Endothelial cell of umbilical vein (primary cell): ENCODE data around the gene RAP1GAP2. TPM values are rescaled to one million over a fixed set of nuclear protein-coding genes. Genes with fewer than 3 reads are reported as not detected.

Experiments used
- BruUV-seq: library from RNA; stranded (reverse); fragments of 400-500 nt; replicated peaks from 2 replicates; lab custom pipeline; 2021; lab: Mats Ljungman, UMichigan
- CTCF ChIA-PET: fragments of 300-600, 350-600 bp; sonication (Branson Sonifier 250); formaldehyde crosslinking; loops from one replicate; lab custom pipeline; 2021; ENCODE audit warnings: antibody characterized with exemption, inconsistent platforms; lab: Charles Lee
- POLR2A ChIA-PET: fragments of 300-600, 350-600 bp; sonication (Branson Sonifier 250); formaldehyde crosslinking; loops from one replicate; lab custom pipeline; 2021; ENCODE audit warnings: antibody characterized with exemption, inconsistent platforms; lab: Charles Lee
- DNase-seq: peaks from one replicate; pipeline ENCODE4 v3.0.0-alpha.2; 2011; ENCODE audit warnings: low read depth, low spot score
- FAIRE-seq: peaks from 2 replicates; lab custom pipeline; 2011; peaks lifted over from hg19 to GRCh38; lab: Jason Lieb, UNC
- H2AFZ ChIP-seq: 2 replicates; pipeline ENCODE4 v1.6.0; 2012; ENCODE audit warnings: low read depth, low read length, control low read depth, inconsistent platforms
- H3K27ac ChIP-seq: 2 replicates; pipeline ENCODE4 v1.5.1; 2011; ENCODE audit warnings: low read depth, mild to moderate bottlenecking, control low read depth, low read length, moderate library complexity; ENCODE audit not compliant: insufficient read depth
- H3K27me3 ChIP-seq, 2 experiments: 2 replicates each; pipeline versions ENCODE4 v1.6.0 to v1.6.1; 2011; ENCODE audit warnings: low read length in 2 of 2, mixed read lengths in 1 of 2; ENCODE audit not compliant: control insufficient read depth in 2 of 2, insufficient read depth in 2 of 2
- H3K36me3 ChIP-seq, 2 experiments: 2 replicates in 1 of 2; 3 replicates in 1 of 2; pipeline ENCODE4 v1.5.1; 2011; ENCODE audit warnings: low read length in 2 of 2, mild to moderate bottlenecking in 1 of 2, moderate library complexity in 1 of 2; ENCODE audit not compliant: control insufficient read depth in 2 of 2, insufficient read depth in 2 of 2; ENCODE audit errors: extremely low read depth in 1 of 2
- H3K4me1 ChIP-seq: 3 replicates; pipeline ENCODE4 v1.5.1; 2011; ENCODE audit warnings: mild to moderate bottlenecking, low read length; ENCODE audit not compliant: control insufficient read depth, insufficient read depth; ENCODE audit errors: extremely low read depth
- H3K4me2 ChIP-seq: 2 replicates; pipeline ENCODE4 v1.6.1; 2011; ENCODE audit warnings: low read length, control low read depth, mixed read lengths; ENCODE audit not compliant: insufficient read depth
- H3K4me3 ChIP-seq, 3 experiments: fragments of 200-600 bp in 1 of 3; sonication (generic), shearing (Covaris generic) in 1 of 3; replicated peaks in 1 of 3; 2 replicates each; pipeline ENCODE4 v1.5.1; 2011 to 2016; ENCODE audit warnings: control low read depth in 3 of 3, low read length in 3 of 3, mild to moderate bottlenecking in 2 of 3, inconsistent platforms in 1 of 3, low read depth in 1 of 3, moderate library complexity in 1 of 3; ENCODE audit not compliant: insufficient read depth in 1 of 3
- H3K79me2 ChIP-seq: 2 replicates; pipeline ENCODE4 v1.6.0; 2012; ENCODE audit warnings: low read length, inconsistent platforms; ENCODE audit not compliant: control insufficient read depth, insufficient read depth
- H3K9ac ChIP-seq: replicated peaks from 2 replicates; pipeline ENCODE3; 2011; ENCODE audit warnings: low read length, control low read depth; ENCODE audit not compliant: insufficient read depth; ENCODE audit errors: extremely low read depth
- H3K9me1 ChIP-seq: replicated peaks from 3 replicates; pipeline ENCODE4 v1.6.0; 2011; ENCODE audit warnings: mild to moderate bottlenecking, low read length; ENCODE audit not compliant: control insufficient read depth, insufficient read depth; ENCODE audit errors: extremely low read depth
- H3K9me3 ChIP-seq: replicated peaks from 2 replicates; pipeline ENCODE4 v1.5.1; 2012; ENCODE audit warnings: low read length, inconsistent platforms; ENCODE audit not compliant: control insufficient read depth, insufficient read depth
- H4K20me1 ChIP-seq: replicated peaks from 2 replicates; pipeline ENCODE3; 2011; ENCODE audit warnings: mild to moderate bottlenecking, low read length; ENCODE audit not compliant: control insufficient read depth, insufficient read depth; ENCODE audit errors: extremely low read depth
- CTCF ChIP-seq, 2 donors: IDR thresholded peaks; 1 replicate in 1 of 2; 2 replicates in 1 of 2; pipeline ENCODE4 v1.5.1; 2011; ENCODE audit warnings: low read length in 2 of 2, mild to moderate bottlenecking in 2 of 2, moderate library complexity in 2 of 2, control low read depth in 1 of 2, inconsistent platforms in 1 of 2, low read depth in 1 of 2; ENCODE audit not compliant: insufficient read depth in 1 of 2; ENCODE audit errors: extremely low read depth in 1 of 2
- EZH2 ChIP-seq: IDR thresholded peaks from 2 replicates; pipeline ENCODE4 v1.6.1; 2012; ENCODE audit warnings: borderline replicate concordance, low read depth, mild to moderate bottlenecking, moderate library complexity, low read length, inconsistent platforms; ENCODE audit not compliant: severe bottlenecking
- FOS ChIP-seq: IDR thresholded peaks from 2 replicates; pipeline ENCODE4 v1.6.1; 2011; ENCODE audit warnings: mild to moderate bottlenecking, low read length, moderate library complexity, borderline replicate concordance; ENCODE audit not compliant: insufficient read depth
- GATA2 ChIP-seq: IDR thresholded peaks from 2 replicates; pipeline ENCODE4 v1.7.0; 2011; ENCODE audit warnings: low read depth, mild to moderate bottlenecking, moderate library complexity, mixed read lengths, low read length; ENCODE audit not compliant: insufficient read length, insufficient read depth
- JUN ChIP-seq: IDR thresholded peaks from 2 replicates; pipeline ENCODE4 v1.6.1; 2011; ENCODE audit warnings: borderline replicate concordance, low read depth; ENCODE audit not compliant: insufficient read length, insufficient read depth
- MAX ChIP-seq: IDR thresholded peaks from 2 replicates; pipeline ENCODE4 v1.6.1; 2011; ENCODE audit not compliant: insufficient read depth, insufficient read length
- MYC ChIP-seq: IDR thresholded peaks from one replicate; pipeline ENCODE4 v1.6.1; 2011; ENCODE audit warnings: mild to moderate bottlenecking, low read depth, low read length
- POLR2A ChIP-seq: IDR thresholded peaks from 2 replicates; pipeline ENCODE4 v1.6.1; 2012; ENCODE audit warnings: low read depth, mild to moderate bottlenecking, control low read depth, low read length
- POLR2AphosphoS5 ChIP-seq: IDR thresholded peaks from 2 replicates; pipeline ENCODE4 v1.6.1; 2012; ENCODE audit warnings: low read depth, mild to moderate bottlenecking, control low read depth, low read length, moderate library complexity; ENCODE audit not compliant: insufficient read depth
- dilution Hi-C: fragments of 300-500 bp; cut with MboI; formaldehyde crosslinking; loops from one replicate; pipeline ENCODE4 v1.15.0; 2019; ENCODE audit warnings: low sequenced_read_pairs; ENCODE audit not compliant: extremely low pct_ligation_motif_present
- intact Hi-C: fragments of 100-400 bp; cut with micrococcal nuclease; formaldehyde crosslinking; loops from one replicate; pipeline ENCODE4 v1.10.0; 2022
- polyA plus RNA-seq, 4 experiments: library from polyadenylated mRNA; depleted of rRNA in 3 of 4; stranded (reverse) in 3 of 4; unstranded in 1 of 4; fragments of >200 nt; gene quantifications; 2 replicates each; pipeline versions ENCODE4 v1.2.1 to v1.2.3, GENCODE V29; 2011 to 2012; ENCODE audit warnings: missing spikeins in 1 of 4
- total RNA-seq: library from RNA; stranded (reverse); gene quantifications from 2 replicates; pipeline ENCODE4 v1.2.3, GENCODE V29; 2021

The RAP1GAP2 gene
- total and polyA plus RNA-seq, 2 donors (not counting 3 experiments of a cell fraction or from before 2014, with no cell fraction given) = 1.4 to 3.6 TPM

DNA sequence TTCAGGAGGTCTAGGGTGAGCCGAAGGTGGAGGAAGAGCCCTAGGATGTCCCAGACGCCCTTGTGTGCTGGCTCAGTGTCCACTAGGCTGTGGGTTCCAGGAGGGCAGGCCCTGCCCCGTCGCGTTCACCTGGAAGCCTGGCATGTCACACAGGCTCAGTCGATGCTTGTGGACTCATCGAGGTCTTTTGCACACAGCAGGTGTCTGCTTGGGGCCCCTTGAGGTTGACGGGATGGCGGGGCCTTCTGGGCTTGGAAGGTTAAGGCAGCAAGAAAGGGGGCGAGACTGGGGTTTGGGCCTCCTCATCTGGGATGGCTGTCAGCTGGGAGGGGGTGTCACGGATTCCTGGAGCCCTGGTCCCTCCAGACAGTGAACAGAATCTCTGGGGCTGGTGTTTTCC lies 1.9 kb downstream of the RAP1GAP2 start:
- Histone ChIP-seq H3K27me3 (peaks cover 0 to 2% of the 10 kb centered on the region in 2 experiments), H3K9me3 (no peaks in the 10 kb centered on the region), H2AFZ (no peak overlapping the region), H3K36me3 (no peaks in the 10 kb centered on the region), H3K4me1 (no peaks in the 10 kb centered on the region), H3K4me3 (no peak overlapping the region), H3K9me1 (no peaks in the 10 kb centered on the region), H3K79me2 (no peaks in the 10 kb centered on the region), H3K9ac (no peak overlapping the region), H3K27ac (no peak overlapping the region), H3K4me2 (no peak overlapping the region), H4K20me1 (no peaks in the 10 kb centered on the region)
- ChIA-PET POLR2A (no interaction called here), CTCF (interaction anchor here (0.7 kb wide), 1 partner anchor 10 kb away, joined by 3 read pairs; no protein-coding TSS in a partner anchor)
- TF ChIP-seq MYC (no peak), POLR2A (no peak), FOS (no peak), CTCF (IDR thresholded peaks at IDR 0.05; ENCODE audit: extremely low read depth in 1 of 2, insufficient read depth in 1 of 2, low read depth in 1 of 2, low read length in 2 of 2) (no peak), GATA2 (no peak), MAX (no peak), EZH2 (no peak), JUN (no peak), POLR2AphosphoS5 (no peak)
- BruUV-seq = no TSS peak
- intact Hi-C loops (no loop called here), dilution Hi-C loops (no loop called here)
- DNase-seq (no peak), FAIRE-seq (no peak)
